ENCODE measurements around the gene SASH1. TPM values are rescaled to one million over a fixed set of nuclear protein-coding genes. Genes with fewer than 3 reads are reported as not detected.

The SASH1 gene
- total RNA-seq, 1 experiment from 2014 or later: 9.8 TPM

DNA sequence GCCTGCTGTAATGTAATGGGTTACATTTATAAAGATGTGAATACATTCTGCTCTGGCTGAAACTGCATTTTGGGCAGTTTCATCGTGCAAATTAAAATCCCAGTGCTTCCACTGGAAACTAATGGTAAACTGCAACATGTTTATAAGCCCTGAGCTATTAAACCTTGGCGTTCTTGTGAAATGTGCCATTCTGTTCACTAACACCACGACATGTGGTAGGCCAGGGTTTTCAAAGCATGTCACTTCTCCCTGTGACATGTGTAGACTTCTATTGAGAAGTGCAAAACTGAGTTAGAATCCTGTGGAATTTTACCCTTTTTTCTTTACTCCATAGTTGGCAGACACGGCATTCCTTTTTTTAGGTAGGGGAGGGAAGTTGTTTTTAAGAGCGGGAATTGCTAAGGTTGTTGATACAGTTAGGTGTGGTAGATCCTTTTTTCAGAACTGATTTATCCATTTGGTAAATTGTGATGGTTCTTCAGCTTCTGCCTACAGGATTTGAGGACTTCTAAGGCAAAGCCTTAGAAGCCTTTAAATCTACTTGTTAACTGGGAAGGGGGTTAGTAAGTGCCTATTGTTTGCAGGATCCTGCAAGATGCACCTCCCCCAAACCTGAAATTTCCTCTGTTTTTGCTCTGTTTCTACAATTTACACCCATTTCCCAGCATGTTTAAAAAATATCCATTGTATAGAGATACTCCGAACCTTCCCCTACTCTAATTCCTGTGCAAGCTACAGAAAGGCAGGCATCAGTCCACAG lies 4.2 kb downstream of the SASH1 start:
- H3K4me2 ChIP-seq (ENCODE audit: low read length): no peak overlapping the region
- H3K4me3 ChIP-seq (ENCODE audit: low read length): no peak overlapping the region
- CTCF ChIA-PET: no interaction called here
- H3K27ac ChIP-seq (ENCODE audit: low read length): no peak overlapping the region
- H3K9me2 ChIP-seq (replicated peaks; ENCODE audit: low read length): no peaks in the 10 kb centered on the region
- DNase-seq: no peak
- TF ChIP-seq EZH2phosphoT487 (IDR thresholded peaks at IDR 0.05; ENCODE audit: borderline replicate concordance, low read length): no peak
- TF ChIP-seq, protein P1, sequence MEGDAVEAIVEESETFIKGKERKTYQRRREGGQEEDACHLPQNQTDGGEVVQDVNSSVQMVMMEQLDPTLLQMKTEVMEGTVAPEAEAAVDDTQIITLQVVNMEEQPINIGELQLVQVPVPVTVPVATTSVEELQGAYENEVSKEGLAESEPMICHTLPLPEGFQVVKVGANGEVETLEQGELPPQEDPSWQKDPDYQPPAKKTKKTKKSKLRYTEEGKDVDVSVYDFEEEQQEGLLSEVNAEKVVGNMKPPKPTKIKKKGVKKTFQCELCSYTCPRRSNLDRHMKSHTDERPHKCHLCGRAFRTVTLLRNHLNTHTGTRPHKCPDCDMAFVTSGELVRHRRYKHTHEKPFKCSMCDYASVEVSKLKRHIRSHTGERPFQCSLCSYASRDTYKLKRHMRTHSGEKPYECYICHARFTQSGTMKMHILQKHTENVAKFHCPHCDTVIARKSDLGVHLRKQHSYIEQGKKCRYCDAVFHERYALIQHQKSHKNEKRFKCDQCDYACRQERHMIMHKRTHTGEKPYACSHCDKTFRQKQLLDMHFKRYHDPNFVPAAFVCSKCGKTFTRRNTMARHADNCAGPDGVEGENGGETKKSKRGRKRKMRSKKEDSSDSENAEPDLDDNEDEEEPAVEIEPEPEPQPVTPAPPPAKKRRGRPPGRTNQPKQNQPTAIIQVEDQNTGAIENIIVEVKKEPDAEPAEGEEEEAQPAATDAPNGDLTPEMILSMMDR (conservative IDR thresholded peaks at IDR 0.05; ENCODE audit: low read depth, low read length): no peak
- peaks cover 6% of the 10 kb centered on the region; the same call in 1 of the 2 replicates for H4K20me1 ChIP-seq (ENCODE audit: low read length)
- H3F3A ChIP-seq (ENCODE audit: low read length, unreplicated experiment): no peaks in the 10 kb centered on the region
- H3K79me2 ChIP-seq (ENCODE audit: low read length): peaks cover 48% of the 10 kb centered on the region
- H2AFZ ChIP-seq (ENCODE audit: low read length): no peak overlapping the region
- H3K36me3 ChIP-seq (ENCODE audit: low read depth, low read length): no peaks in the 10 kb centered on the region
- intact Hi-C loops (cut with micrococcal nuclease): loop anchor here (10.0 kb wide), 1 partner anchor 152 kb away; no protein-coding TSS in a partner anchor
- POLR2A ChIA-PET (ENCODE audit: unreplicated experiment): no interaction called here
- H3K27me3 ChIP-seq (ENCODE audit: low read length): no peaks in the 10 kb centered on the region
- no peak overlapping the region for H3K9ac ChIP-seq (ENCODE audit: low read length)
- BruUV-seq (replicated peaks): no TSS peak
- H3K9me3 ChIP-seq (ENCODE audit: low read length): no peaks in the 10 kb centered on the region
- peaks cover 11% of the 10 kb centered on the region for H3K4me1 ChIP-seq (ENCODE audit: insufficient read depth, low read length)
- ATAC-seq: no peak

DNA sequence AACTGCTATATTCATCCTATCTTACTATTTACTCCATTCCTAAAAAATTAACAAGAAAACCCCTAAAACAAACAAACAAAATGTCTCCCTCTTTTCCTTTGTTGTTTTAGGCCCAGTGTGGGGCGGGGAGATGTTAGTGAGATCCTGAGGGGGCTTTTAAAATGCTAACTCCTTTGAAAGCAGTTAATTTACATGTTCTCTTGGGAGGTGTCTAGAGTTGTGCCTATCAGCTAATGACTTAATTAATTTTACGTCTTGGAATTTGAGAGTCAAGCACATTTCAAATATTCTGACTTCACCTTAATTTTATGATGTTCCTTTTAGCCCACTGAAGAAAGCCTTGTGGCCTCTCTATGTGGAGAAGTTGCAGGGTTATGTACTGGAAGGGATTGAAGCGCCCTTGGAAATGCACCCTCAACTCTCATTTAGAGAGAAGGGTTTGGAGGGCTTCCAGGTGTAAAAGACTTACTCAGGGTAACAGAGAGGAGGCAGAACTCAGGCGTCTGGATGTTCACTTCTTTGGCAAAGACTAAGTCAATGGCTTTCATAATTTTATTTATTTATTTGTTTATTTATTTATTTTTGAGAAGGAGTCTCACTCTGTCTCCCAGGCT lies 4.9 kb downstream of the SASH1 start:
- DNase-seq (no peak), ATAC-seq (no peak)
- no TSS peak for BruUV-seq (replicated peaks)
- Histone ChIP-seq H3K4me3 (ENCODE audit: low read length) (no peak overlapping the region), H3K79me2 (ENCODE audit: low read length) (peaks cover 48% of the 10 kb centered on the region), H3F3A (ENCODE audit: low read length, unreplicated experiment) (no peaks in the 10 kb centered on the region), H3K9me3 (ENCODE audit: low read length) (no peaks in the 10 kb centered on the region), H3K4me2 (ENCODE audit: low read length) (no peak overlapping the region), H3K27me3 (ENCODE audit: low read length) (no peaks in the 10 kb centered on the region), H3K4me1 (ENCODE audit: insufficient read depth, low read length) (peaks cover 7% of the 10 kb centered on the region), H3K27ac (ENCODE audit: low read length) (no peak overlapping the region), H3K9ac (ENCODE audit: low read length) (no peak overlapping the region), H4K20me1 (ENCODE audit: low read length) (peaks cover 6% of the 10 kb centered on the region; the same call in 1 of the 2 replicates), H3K9me2 (replicated peaks; ENCODE audit: low read length) (no peaks in the 10 kb centered on the region), H2AFZ (ENCODE audit: low read length) (no peak overlapping the region), H3K36me3 (ENCODE audit: low read depth, low read length) (no peaks in the 10 kb centered on the region)
- TF ChIP-seq EZH2phosphoT487 (IDR thresholded peaks at IDR 0.05; ENCODE audit: borderline replicate concordance, low read length) (no peak), EZH2 (IDR thresholded peaks at IDR 0.05; ENCODE audit: low read length, unreplicated experiment) (no peak)
- TF ChIP-seq, protein P1 (conservative IDR thresholded peaks at IDR 0.05; ENCODE audit: low read depth, low read length): no peak
- CTCF ChIA-PET: no interaction called here
- POLR2A ChIA-PET (ENCODE audit: unreplicated experiment): no interaction called here
- intact Hi-C loops (cut with micrococcal nuclease): loop anchor here (10.0 kb wide), 1 partner anchor 153 kb away; no protein-coding TSS in a partner anchor

DNA sequence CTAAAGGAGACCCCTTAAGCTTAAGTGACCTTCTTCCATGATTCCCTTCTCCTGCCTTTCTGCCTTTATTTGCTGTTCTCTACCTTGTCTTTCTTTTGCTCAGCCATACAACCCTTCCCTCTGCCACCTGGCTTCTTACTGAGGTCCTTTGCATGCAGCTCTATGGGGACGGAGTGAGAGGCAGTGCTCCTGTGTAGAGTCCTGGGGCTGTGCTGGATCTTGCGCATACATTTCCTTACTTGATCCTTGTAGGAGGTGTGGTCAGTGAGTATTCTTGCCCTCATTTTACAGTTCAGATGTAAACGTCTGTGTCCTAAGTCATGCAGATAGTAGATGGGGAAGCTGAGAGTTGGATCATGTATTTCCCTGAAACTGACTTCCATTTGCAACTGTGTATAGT lies 5.7 kb downstream of the SASH1 start:
- H4K20me1 ChIP-seq (ENCODE audit: low read length): peaks cover 6% of the 10 kb centered on the region; the same call in 1 of the 2 replicates
- intact Hi-C loops (cut with micrococcal nuclease): loop anchor here (10.0 kb wide), 1 partner anchor 154 kb away; no protein-coding TSS in a partner anchor
- H3K4me3 ChIP-seq (ENCODE audit: low read length): no peak overlapping the region
- no peaks in the 10 kb centered on the region for H3K36me3 ChIP-seq (ENCODE audit: low read depth, low read length)
- TF ChIP-seq, protein P1 (conservative IDR thresholded peaks at IDR 0.05; ENCODE audit: low read depth, low read length): no peak
- no peak for TF ChIP-seq EZH2 (IDR thresholded peaks at IDR 0.05; ENCODE audit: low read length, unreplicated experiment)
- no peak for TF ChIP-seq EZH2phosphoT487 (IDR thresholded peaks at IDR 0.05; ENCODE audit: borderline replicate concordance, low read length)
- ATAC-seq (no peak), DNase-seq (no peak)
- H3K4me2 ChIP-seq (ENCODE audit: low read length): no peak overlapping the region
- H3K79me2 ChIP-seq (ENCODE audit: low read length): peaks cover 45% of the 10 kb centered on the region
- ChIA-PET CTCF (no interaction called here), POLR2A (ENCODE audit: unreplicated experiment) (no interaction called here)
- H3F3A ChIP-seq (ENCODE audit: low read length, unreplicated experiment): no peaks in the 10 kb centered on the region
- H3K27me3 ChIP-seq (ENCODE audit: low read length): no peaks in the 10 kb centered on the region
- H2AFZ ChIP-seq (ENCODE audit: low read length): no peak overlapping the region
- no TSS peak for BruUV-seq (replicated peaks)
- H3K27ac ChIP-seq (ENCODE audit: low read length): no peak overlapping the region
- H3K9me3 ChIP-seq (ENCODE audit: low read length): no peaks in the 10 kb centered on the region
- H3K4me1 ChIP-seq (ENCODE audit: insufficient read depth, low read length): peaks cover 7% of the 10 kb centered on the region
- H3K9ac ChIP-seq (ENCODE audit: low read length): no peak overlapping the region
- H3K9me2 ChIP-seq (replicated peaks; ENCODE audit: low read length): no peaks in the 10 kb centered on the region

Measured in PC-3 (cell line).